NCI-H526 (cell line): Measurements from ENCODE around the gene NOS1AP.

ENCODE experiments used
- DNase-seq, 2 experiments: peaks; one replicate each; lab custom pipeline; 2025; lab: John Stamatoyannopoulos, UW

The NOS1AP gene

DNA sequence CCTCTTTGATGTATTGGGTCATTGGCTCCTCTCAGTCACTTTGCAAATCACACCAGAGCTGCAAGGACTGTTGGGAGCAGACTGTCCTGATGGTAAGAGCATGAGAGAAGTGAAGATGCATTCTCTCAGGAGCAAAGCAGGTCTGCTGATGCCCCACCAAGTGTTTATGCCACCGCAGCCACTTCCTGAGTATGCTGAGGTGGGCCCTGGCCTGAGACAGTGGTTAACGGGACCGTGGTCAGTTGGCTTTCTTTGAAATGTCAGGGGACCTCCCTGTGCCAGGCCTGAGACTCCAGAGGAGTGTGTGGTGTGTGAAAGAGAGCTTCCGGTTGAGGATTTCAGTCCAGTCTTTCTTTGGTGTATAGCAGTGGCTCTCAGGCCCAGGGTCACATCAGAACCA lies 227.7 kb downstream of the NOS1AP start:
- DNase-seq = no peak

DNA sequence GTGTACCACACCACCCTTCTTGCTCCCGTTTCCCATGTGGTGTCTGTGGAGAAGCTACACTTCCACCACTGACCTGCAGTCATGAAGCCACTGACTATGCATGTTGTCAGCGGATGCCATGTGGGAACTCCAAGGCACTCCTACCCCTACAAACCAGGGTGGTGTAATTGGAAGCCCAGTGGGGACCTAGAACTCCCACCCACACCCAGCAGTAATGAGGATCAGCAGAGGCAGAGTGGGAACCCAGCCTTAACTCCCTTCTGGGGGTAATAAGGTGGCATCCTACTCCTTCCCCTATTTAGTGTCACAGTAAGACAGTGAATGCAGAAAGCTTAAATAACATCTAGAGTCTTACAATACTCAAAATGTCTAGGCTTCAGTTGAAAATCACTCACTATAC lies 228.8 kb downstream of the NOS1AP start:
- no peak for DNase-seq

DNA sequence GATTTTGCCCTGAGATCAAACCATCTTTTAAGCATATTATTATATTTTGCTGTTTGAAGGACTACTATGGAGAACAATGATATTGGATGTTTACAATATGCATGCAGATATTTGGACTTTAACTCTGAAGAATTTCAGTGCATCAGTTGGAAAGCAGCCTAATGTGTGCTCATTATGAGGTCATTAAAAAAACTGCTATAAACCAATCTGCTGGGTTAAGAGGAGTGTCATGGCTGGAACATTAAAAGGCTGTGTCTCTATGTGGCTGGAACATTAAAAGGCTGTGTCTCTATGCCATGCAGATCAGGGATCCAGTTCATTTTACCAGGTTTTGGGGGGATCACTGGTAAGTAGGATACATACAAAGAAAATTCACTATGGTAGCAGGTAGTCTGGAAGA lies 229.5 kb downstream of the NOS1AP start:
- DNase-seq = no peak

DNA sequence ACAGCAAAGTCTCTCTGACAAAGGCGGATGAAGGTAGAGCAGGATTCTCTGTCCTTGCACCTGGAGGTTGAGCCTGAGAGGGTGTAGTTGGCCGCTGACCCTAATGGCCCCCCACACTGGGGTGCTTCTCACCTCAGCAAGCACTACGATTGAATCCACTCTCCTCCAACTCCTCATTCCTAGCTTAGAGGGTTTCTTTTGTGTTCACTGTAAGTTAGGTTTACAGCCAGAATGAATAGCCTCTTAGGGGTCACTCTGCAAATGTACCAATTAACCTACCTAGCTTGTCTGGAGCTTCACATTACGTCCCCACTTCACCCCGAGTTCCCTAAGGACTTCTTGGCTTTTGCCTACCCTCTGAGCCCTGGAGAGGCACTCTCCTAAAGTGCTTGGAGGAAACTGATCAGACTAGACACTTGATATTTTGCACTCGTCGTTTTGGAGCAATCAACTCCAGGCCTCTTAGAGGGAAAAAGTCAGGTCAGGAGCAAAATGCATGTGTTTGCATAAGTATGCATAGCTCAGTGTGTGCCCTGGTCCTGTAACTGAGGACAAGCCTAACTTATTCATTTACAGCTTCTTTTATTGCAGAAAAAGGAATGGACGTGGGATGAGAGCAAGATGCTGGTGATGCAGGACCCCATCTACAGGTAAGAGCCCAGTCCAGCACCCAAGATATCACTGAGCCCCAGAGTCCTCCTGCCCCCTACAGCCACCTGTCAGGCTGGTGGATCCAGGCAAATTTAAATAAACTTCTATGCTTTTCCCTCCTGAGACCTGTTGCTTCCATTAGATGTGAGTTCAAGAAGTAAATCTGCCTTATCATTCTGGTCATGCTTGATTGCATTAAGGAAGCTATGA lies 230.8 kb downstream of the NOS1AP start:
- DNase-seq = peak in 1 of 2 experiments; percentile 25

DNA sequence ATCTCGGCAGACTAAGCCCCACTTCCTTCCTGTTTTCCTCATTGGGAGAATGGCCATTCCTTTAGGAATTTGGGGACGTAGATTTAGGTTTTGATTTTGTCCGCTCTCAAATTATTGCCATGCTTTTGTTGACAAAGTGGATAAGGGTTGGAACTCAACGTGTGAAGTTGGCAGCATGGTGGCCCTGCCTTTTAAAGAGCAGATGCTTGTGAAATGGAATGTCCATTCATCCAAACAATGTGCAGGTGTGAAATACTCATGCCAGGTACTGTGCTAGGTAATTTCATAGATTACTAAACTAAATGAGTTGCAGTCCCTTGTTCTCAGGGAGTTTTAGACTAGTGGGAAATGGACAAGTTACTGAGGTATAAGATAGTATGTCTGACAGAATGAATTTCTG lies 232.2 kb downstream of the NOS1AP start:
- no peak for DNase-seq

DNA sequence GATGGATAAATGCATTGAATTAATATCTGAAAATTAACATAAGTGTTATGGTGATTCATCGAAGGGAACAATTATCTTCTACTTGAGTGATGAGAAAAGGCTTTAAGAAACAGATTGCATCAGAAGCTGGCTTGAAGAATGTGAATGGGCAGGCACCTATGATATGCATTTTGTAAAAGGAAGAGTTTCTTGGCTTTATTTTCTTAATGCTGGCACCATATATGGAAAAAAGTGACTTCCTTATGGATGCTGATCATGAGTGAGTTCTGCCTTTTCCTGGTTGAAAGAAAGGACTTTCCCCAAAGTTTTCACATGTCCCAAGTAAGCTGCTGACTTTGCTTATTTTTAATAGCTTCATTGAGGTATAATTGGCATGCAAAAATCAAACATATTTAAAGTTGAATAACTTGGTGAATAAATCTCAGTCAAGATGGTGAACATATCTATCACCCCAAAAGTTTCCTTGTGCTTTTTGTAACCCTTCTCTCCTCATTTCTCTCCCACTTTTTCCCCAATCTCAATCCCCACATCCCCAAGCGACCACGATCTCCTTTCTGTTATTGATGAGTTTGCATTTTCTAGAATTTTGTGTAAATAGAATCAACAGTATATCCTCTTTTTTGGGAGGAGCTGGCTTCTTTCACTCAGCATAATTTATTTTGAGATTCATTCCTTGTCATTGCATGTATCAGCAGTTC lies 233.0 kb downstream of the NOS1AP start:
- DNase-seq = no peak

DNA sequence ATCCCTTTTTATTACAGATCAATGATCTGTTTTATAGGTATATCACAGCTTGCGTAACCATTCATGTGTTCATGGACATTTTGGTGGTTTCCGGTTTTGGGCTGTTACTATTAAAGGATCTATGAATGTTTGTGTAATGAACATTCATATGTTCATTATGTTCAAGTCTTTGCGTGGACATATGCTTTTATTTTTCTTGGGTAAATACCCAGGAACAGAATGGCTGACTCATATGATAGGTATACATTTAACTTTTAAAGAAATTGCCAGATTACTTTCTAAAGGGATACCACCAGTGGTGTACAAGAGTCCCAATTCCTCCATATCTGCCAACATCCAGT lies 233.5 kb downstream of the NOS1AP start:
- no peak for DNase-seq

DNA sequence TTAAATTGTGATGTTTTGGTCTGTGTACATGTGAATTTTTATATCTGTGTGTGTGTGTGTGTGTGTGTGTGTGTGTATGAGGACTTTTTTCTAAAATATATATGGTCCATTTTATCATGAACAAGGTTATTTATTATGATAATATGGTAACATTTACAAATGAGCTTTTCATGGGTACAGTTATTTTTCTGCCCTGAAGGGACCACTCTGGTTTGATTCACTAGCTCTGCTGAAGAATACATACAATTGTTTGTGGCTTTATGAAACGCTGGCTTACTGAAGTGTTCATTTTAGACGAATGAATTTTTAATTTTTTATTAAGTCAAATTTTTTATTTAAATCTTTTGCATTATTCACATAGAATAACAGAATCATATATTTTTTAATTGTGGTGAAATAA lies 235.2 kb downstream of the NOS1AP start:
- DNase-seq = no peak

DNA sequence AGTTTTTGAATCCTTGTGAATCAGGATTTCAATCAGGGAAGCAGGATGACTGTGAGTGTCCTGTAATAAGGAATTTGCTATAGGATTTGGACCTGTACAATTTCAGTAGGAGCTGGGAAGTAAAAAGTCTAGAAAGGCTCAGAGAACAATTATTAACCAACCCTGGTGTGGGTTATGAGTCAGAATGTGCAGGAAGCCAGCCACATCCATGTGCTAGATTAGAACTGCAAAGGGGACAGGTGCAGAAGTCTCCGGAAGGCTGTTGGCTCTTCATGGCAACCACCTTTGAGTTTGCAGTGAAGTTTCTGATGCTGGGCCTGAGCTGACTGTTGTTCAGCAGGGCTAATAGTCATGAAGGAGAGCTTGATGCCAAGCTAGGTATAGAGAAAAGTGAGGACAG lies 236.5 kb downstream of the NOS1AP start:
- DNase-seq = no peak

DNA sequence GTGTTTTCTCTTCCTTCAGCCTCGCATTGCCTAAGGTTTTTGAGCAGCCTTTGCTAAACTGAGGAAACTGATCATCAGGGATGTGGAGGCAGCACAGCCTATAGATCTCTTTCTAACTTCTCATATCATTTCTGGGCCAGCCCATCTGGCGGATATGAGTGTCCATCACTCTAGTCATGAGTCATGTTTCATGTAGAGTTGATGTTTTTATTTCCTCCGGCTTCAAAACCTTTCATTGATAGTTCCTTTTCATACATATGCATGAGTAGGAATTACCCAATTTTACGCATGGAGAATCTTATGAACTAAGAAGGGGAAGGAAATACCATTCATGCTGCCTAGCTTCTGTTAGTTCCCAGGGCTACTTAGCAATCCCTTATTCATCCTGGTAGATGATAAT lies 240.8 kb downstream of the NOS1AP start:
- no peak for DNase-seq

DNA sequence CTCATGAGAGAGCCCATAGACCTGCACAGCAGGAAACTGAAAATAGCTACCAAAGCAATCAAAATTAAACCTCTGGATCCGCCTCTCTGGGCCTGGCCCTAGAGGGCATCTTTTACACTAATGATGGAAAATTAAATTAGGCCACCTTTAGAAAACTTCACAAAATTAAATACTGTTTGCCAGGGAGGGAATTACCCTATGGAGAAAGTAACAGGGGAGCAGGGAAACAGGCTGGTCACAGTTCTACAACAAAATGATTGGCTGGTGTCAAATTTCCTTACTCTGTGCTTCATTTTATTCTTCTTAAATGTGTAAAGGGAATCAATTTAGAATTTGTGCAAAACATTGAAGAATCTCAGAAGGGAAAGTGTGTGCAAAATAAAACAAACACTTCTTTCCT lies 244.7 kb downstream of the NOS1AP start:
- no peak for DNase-seq

DNA sequence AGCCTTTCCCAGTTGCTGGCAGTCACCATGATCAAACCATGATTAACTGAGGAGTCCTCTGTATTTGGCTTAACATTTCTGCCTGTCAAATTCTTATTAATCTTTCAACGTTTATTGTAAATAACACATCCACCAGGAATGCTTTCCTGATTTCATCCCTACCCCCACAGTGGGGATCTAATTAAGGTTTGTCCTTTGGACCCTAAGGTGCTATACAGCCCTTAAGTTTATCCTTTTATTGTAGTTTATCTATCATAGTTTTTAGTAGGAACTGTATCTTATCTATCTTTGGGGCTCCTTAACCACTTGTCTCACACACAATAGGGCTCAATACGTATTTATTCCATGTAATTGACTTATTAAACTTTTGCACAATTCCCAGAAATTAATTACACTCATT lies 246.2 kb downstream of the NOS1AP start:
- DNase-seq = no peak

DNA sequence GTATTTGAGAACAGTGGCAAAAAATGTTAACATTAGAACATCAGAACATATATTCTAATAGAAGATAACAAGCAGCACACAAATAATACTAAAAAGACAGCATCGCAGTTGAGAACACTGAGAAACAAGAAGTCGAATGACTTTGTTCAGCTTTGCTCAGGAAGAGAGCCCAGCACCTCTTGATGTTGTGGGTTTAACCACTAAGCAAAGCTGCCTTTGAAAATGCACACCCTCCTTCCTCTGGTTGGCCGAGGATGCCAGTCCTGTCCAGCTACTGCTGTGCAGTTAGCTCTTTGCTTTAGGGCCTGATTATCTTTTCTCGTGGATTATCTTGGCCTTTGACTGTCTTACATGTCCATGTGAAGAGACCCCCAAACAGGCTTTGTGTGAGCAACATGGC lies 246.7 kb downstream of the NOS1AP start:
- no peak for DNase-seq

DNA sequence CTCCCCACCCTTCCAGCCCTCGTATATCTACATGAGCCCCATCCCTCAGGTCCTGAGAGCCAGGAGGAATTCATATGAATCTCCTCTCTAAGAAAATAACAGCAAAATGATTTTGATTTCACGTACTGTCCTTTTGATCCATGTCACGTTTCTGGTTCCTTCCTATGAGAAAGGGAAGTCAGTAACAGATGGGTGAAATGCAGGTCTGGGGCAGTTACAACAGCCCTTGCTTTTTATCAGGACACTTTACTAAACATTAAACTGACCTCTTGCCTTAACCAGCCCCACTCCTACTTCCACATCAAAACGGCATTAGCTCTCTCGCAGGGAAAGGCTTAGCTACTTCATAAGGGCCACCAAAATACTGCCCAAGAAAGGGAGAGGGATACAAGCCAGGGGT lies 248.1 kb downstream of the NOS1AP start:
- no peak for DNase-seq

DNA sequence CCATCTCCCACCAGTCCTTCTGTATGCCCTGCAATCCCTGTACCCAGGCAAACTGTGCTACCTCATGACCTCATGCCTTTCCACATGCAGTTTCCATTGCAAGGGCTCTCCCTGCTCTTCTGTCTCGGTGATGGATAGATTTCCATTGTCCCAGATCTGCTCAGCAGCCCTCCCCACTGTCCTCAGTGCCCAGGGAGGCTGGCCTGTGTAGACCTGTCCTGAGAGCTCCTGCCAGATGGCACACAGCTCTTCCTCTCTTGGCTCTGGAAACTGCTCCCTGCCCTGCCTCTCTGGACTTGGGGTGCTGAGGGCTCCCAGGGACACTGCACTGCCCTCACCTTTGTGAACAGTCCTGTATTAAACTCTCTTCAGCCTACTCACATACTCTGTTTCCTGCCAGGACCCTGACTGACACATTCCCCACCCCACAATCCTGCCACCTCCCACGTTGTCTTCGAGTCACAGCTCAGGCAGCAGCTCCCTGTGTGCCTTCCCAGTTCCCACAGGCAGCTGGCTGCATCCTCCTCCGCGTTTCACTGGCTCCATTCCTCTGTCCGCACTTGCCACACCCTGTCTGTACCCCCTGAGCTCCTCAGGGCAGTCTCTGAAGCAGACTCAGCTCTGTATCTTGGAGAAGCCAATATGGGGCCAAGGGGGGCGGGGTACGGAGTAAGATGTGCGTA lies 250.1 kb downstream of the NOS1AP start:
- no peak for DNase-seq

DNA sequence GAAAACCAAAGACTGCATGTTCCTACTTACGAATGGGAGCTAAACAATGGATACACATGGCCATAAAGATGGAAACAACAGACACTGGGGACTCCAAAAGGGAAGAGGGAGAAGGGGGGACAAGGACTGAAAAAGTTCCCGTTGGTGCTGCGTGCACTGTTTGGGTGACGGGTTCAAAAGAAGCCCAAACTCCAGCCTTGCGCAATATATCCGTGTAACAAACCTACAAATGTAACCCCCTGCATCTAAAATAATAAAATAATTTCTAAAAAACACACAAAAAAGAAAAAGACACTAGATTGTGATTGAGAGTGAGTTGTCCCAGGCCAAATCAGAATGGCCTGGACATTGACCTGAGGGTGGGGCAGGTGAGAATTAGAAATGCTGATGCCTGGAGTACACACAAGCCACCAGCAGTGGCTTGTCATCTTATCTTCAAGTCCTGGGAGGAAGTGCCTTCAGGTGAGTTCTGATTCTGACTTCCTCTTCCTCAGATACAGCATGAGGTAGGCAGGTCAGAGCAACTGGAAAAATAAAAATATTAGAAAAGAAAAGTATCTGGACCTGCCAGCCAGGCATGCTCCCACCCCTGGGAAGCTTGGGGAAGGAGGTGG lies 252.4 kb downstream of the NOS1AP start:
- no peak for DNase-seq

DNA sequence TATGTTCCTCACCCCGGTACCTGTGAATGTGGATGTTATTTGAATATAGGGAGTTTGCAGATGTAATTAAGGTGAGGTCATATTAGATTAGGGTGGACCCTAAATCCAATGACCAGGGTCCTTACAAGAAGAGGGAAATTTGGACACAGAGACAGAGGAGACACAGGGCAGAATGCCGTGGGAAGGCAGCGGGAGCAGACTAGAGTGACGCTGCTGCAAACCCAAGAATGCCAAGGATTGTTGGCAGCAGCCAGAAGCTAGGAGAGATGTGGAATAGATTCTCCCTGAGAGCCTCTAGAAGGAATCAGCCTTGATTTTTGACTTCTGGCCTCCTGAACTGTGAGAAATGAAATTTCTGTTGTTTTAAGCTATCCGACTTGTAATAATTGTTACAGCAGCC lies 253.5 kb downstream of the NOS1AP start:
- no peak for DNase-seq

DNA sequence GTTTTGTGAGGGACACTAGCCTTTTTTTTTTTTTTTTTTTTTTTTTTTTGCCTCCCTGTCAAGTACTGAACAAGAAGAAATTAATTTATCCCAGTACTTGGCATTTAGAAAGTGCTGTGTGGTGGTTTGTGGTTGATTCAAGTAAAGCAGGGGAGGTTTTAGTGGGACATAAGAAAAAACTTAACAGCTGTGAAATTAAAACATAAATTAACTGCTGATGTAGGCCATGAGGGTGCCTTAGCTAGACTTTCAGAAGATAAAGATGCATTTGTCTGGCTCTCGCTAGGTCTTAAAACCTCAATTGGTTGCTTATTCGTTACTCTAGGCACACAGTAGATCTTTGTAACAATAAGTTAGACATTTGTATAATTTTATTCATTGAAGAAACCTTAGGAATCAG lies 254.9 kb downstream of the NOS1AP start:
- DNase-seq = peak; percentile 60 to 73

DNA sequence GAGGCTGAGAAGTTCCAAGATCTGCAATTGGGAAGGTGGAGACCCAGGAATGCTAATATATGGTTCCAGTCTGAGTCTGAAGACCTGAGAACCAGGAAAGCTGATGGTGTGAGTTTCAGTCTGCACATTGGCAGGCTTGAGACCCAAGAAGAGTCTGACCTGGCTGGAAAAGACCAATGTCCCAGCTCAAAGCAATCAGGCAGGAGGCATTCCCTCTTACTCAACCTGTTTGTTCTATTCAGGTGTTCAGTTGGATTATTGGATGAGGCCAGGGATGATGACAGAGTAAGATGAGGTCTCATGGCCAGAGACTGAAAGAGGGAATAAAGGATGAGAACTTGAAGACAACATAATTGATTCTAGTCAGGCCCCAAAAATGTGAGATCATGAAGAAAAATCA lies 257.1 kb downstream of the NOS1AP start:
- DNase-seq = no peak

DNA sequence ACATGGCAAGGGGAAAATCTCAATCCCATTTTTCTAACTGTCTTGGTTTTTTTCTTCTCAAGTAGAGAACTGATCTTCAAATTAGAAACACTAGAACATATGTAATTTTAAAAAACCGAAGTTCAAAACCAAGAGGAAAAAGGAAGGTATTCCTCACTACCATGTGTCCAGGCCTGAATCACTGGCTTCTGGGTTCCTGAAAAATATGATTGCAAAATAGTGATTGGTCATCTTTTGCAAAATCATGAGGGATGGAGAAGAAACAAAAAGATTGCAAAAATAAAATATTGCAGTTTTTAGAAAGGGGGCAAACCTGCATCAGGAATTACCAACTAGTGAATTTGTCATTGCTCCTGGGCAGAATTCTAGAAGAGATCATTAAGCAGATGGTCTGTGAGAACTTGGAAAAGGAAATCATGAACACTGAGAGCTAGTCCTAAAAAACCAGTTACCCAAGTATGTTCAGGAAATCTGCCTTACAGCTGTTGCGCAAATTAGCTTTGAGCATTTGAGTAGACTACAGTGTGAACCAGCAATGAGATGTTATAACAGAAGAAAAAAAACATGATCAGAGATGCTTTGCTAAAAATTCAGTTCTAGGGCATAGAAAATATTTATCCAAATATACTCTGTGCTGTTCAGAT lies 257.8 kb downstream of the NOS1AP start:
- DNase-seq = no peak

DNA sequence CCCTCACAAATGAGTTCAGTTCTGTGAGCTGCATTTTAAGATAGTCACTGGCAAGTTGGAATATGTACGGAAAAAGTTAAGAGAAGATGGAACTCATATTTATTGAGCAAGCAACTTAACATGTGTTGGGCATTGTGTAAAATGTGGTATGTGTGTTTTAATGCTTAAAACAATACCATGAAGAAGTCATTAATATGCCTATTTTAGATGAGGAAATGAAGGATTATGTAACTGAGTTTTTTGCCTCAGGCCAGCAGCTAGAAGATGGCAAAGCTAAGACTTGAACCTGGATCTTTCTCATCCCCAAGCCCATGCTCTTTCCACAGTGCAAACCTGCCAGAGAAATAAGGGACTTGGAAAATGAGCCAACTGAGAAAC lies 258.3 kb downstream of the NOS1AP start:
- DNase-seq = no peak

DNA sequence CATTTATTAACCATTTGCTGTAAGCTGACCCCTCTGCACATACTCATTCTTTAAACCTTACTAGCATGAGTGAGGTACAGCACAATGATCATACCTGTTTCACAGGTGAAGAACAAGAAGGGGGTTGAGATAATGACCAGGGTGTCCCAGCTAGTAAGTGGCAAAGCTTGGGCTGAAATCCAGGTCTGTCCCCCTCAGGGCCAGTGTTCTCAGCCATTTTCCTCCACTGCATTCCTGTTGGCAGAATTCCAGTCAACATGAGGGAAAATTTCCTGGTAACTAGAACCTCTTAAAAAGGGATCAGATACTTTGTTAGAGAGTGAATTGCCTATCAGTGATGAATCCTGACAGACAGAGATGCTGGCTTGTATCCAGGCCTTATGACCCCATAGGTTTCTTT lies 259.0 kb downstream of the NOS1AP start:
- DNase-seq = no peak
